Smooth muscle cell (in vitro differentiated cells): ENCODE data around the gene C2orf42. TPM values are rescaled to one million over a fixed set of nuclear protein-coding genes. Genes with fewer than 3 reads are reported as not detected.
"Not testable (repeated sequence)": the region's sequence is repeated elsewhere in the genome, so short reads cannot be mapped to it uniquely, and the experiment has no call there.

Experiments used
- DNase-seq: peaks from one replicate; lab custom pipeline; 2025; ENCODE audit not compliant: unreplicated experiment; lab: John Stamatoyannopoulos, UW
- H2AFZ ChIP-seq: fragments of 200-600 bp; sonication (generic); 2 replicates; pipeline ENCODE4 v1.6.0; 2016; ENCODE audit warnings: antibody characterized with exemption, low read depth, mild to moderate bottlenecking
- H3F3A ChIP-seq: fragments of 200-600 bp; sonication (generic); 2 replicates; pipeline ENCODE4 v1.6.0; 2017; ENCODE audit warnings: antibody characterized with exemption, low read depth
- H3K27ac ChIP-seq: fragments of 200-600 bp; sonication (generic); 2 replicates; pipeline ENCODE4 v1.5.1; 2016; ENCODE audit warnings: low read depth, mild to moderate bottlenecking
- H3K27me3 ChIP-seq: fragments of 200-600 bp; sonication (generic); 2 replicates; pipeline ENCODE4 v1.6.1; 2016; ENCODE audit warnings: low read depth, mild to moderate bottlenecking
- H3K36me3 ChIP-seq: fragments of 200-600 bp; sonication (generic); 2 replicates; pipeline ENCODE4 v1.5.1; 2016; ENCODE audit warnings: low read depth
- H3K4me1 ChIP-seq: fragments of 200-600 bp; sonication (generic); 2 replicates; pipeline ENCODE4 v1.5.1; 2016; ENCODE audit warnings: low read depth
- H3K4me2 ChIP-seq: fragments of 200-600 bp; sonication (generic); 2 replicates; pipeline ENCODE4 v1.6.0; 2016; ENCODE audit warnings: mild to moderate bottlenecking
- H3K4me3 ChIP-seq: fragments of 200-600 bp; sonication (generic); 2 replicates; pipeline ENCODE4 v1.5.1; 2016; ENCODE audit warnings: mild to moderate bottlenecking
- H3K79me2 ChIP-seq: fragments of 200-600 bp; sonication (generic); 2 replicates; pipeline ENCODE4 v1.6.0; 2016; ENCODE audit warnings: low read depth, mild to moderate bottlenecking
- H3K9ac ChIP-seq: fragments of 200-600 bp; sonication (generic); 2 replicates; pipeline ENCODE4 v1.6.0; 2016; ENCODE audit warnings: low read depth
- H3K9me3 ChIP-seq: fragments of 200-600 bp; sonication (generic); replicated peaks from 2 replicates; pipeline ENCODE4 v1.5.1; 2016; ENCODE audit warnings: low read depth
- H4K20me1 ChIP-seq: fragments of 200-600 bp; sonication (generic); 2 replicates; pipeline ENCODE4 v1.6.0; 2016; ENCODE audit warnings: low read depth
- WGBS: methylation state at CpG from one replicate; pipeline ENCODE4 v1.1.7; 2016; ENCODE audit warnings: low lambda C conversion rate; 5-methylcytosine and 5-hydroxymethylcytosine counted together
- polyA plus RNA-seq: library from polyadenylated mRNA; unstranded; fragments of >200 nt; fragmentation: Nextera tagmentation; extraction: Ambion mirVana; gene quantifications from 2 replicates; pipeline ENCODE4 v1.2.1, GENCODE V29; 2016
- total RNA-seq: library from RNA; depleted of rRNA; stranded (reverse); fragments of >200 nt; gene quantifications from 2 replicates; pipeline ENCODE4 v1.2.3, GENCODE V29; 2014
- TF ChIP-seq, protein P1 (sequence below): fragments of 200-600 bp; sonication (generic); IDR thresholded peaks from 2 replicates; pipeline ENCODE4 v1.5.1; 2017; ENCODE audit warnings: borderline replicate concordance, mild to moderate bottlenecking, antibody characterized with exemption; ENCODE audit not compliant: insufficient read depth, poor library complexity, severe bottlenecking

C2orf42 gene
- total and polyA plus RNA-seq, 2 experiments from 2014 or later: 7.8 to 9.4 TPM

DNA sequence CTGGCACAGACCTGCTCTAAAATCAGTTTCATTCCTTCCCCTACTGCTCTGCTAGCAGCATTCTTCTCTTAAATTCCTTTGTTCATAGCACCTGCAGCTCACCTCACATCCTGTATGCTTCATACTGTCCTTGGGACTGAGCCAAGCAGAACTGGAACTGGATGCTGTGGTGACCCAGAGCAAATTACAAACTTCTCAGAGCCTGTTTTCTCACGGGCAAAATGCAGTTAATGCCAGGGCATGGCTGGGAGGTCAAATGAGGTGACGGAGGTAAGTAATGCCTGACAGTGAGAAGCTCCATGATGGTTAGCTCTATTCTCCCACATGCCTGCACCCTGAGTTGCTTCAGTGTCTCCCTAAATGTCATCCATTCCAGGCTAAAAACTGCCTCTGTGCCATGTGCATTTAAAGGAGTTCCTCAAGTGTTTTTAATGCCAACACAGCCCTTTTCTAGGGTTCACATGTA is 29.7 kb downstream of the C2orf42 start:
- Histone ChIP-seq H3K79me2 (no peaks in the 10 kb centered on the region), H3K9ac (no peak overlapping the region), H3K27ac (no peak overlapping the region), H3K36me3 (no peaks in the 10 kb centered on the region), H3K4me2 (no peak overlapping the region), H3F3A (no peaks in the 10 kb centered on the region), H3K9me3 (no peaks in the 10 kb centered on the region), H4K20me1 (no peaks in the 10 kb centered on the region), H3K4me1 (no peaks in the 10 kb centered on the region), H3K4me3 (no peak overlapping the region), H2AFZ (no peak overlapping the region), H3K27me3 (no peaks in the 10 kb centered on the region)
- TF ChIP-seq, protein P1, sequence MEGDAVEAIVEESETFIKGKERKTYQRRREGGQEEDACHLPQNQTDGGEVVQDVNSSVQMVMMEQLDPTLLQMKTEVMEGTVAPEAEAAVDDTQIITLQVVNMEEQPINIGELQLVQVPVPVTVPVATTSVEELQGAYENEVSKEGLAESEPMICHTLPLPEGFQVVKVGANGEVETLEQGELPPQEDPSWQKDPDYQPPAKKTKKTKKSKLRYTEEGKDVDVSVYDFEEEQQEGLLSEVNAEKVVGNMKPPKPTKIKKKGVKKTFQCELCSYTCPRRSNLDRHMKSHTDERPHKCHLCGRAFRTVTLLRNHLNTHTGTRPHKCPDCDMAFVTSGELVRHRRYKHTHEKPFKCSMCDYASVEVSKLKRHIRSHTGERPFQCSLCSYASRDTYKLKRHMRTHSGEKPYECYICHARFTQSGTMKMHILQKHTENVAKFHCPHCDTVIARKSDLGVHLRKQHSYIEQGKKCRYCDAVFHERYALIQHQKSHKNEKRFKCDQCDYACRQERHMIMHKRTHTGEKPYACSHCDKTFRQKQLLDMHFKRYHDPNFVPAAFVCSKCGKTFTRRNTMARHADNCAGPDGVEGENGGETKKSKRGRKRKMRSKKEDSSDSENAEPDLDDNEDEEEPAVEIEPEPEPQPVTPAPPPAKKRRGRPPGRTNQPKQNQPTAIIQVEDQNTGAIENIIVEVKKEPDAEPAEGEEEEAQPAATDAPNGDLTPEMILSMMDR: no peak
- WGBS: 98% methylated on average over 2 of the region's 2 CpGs
- DNase-seq: no peak

DNA sequence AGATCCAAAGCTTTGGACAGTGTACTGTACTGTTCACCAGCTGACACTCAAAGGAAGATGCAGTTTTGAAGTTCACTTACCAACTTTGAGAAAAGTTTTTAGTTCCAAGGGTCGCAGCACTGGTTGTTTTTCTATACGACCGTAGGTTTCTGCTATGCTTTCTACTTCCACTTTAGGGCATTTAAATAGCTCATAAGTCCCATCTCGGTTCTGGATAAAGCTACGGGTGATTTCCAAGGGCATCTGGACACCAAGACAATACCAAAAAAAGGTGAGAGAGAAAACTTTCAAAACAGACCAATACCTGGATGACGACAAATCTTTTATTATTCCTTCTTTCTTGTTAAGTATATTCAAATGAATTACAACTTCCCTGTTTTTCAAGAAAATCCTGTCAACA is 30.3 kb downstream of the C2orf42 start:
- whole genome bisulfite sequencing: 96% methylated on average over 6 of the region's 6 CpGs
- Histone ChIP-seq H4K20me1 (no peaks in the 10 kb centered on the region), H2AFZ (no peak overlapping the region), H3K9ac (no peak overlapping the region), H3K4me1 (no peaks in the 10 kb centered on the region), H3K4me2 (no peak overlapping the region), H3K9me3 (no peaks in the 10 kb centered on the region), H3K36me3 (no peaks in the 10 kb centered on the region), H3K27ac (no peak overlapping the region), H3K79me2 (no peaks in the 10 kb centered on the region), H3F3A (no peaks in the 10 kb centered on the region), H3K27me3 (no peaks in the 10 kb centered on the region), H3K4me3 (no peak overlapping the region)
- no peak for DNase-seq
- TF ChIP-seq, protein P1: no peak

DNA sequence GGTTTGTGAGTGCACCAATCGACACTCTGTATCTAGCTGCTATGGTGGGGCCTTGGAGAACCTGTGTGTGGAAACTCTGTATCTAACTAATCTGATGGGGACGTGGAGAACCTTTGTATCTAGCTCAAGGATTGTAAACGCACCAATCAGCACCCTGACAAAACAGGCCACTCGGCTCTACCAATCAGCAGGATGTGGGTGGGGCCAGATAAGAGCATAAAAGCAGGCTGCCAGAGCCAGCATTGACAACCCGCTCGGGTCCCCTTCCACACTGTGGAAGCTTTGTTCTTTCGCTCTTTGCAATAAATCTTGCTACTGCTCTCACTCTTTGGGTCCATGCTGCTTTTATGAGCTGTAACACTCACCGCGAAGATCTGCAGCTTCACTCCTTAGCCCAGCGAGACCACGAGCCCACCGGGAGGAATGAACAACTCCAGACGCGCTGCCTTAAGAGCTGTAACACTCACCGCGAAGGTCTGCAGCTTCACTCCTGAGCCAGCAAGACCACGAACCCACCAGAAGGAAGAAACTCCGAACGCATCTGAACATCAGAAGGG is 41.6 kb downstream of the C2orf42 start:
- not testable (repeated sequence) for H3K27ac ChIP-seq, H3K4me2 ChIP-seq, H3F3A ChIP-seq, H2AFZ ChIP-seq, H3K4me1 ChIP-seq, H3K27me3 ChIP-seq, H3K9ac ChIP-seq, DNase-seq, H3K79me2 ChIP-seq, H3K36me3 ChIP-seq, H3K4me3 ChIP-seq, H4K20me1 ChIP-seq, H3K9me3 ChIP-seq
- WGBS: 88% methylated on average over 19 of the region's 19 CpGs

DNA sequence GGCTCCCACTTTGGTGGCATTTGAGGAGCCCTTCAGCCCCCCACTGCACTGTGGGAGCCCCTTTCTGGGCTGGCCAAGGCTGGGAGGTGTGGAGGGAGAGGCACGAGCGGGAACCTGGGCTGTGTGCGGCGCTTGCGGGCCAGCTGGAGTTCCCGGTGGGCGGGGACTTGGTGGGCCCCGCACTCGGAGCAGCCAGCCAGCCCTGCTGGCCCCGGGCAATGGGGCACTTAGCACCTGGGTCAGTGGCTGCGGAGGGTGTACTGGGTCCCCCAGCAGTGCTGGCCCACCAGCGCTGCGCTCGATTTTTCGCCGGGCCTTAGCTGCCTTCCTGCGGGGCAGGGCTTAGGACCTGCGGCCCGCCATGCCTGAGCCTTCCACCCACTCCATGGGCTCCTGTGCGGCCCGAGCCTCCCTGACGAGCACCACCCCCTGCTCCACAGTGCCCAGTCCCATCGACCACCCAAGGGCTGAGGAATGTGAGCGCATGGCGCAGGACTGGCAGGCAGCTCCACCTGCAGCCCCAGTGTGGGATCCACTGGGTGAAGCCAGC is 42.5 kb downstream of the C2orf42 start:
- not testable (repeated sequence) for DNase-seq, H3K79me2 ChIP-seq
- 97% methylated on average over 24 of the region's 25 CpGs for WGBS

More for the DNA sequence above, 42.5 kb downstream of the C2orf42 start:
- H3K36me3 ChIP-seq, H4K20me1 ChIP-seq, H3K4me3 ChIP-seq, H3K4me2 ChIP-seq, H3K9ac ChIP-seq, H3K4me1 ChIP-seq, H3F3A ChIP-seq, H3K27me3 ChIP-seq, H3K27ac ChIP-seq, H2AFZ ChIP-seq, H3K9me3 ChIP-seq: not testable (repeated sequence)
